ENCODE results near the gene MVP. TPM values are rescaled to one million over a fixed set of nuclear protein-coding genes. Genes with fewer than 3 reads are reported as not detected.
"Not testable (repeated sequence)": the region's sequence is repeated elsewhere in the genome, so short reads cannot be mapped to it uniquely, and the experiment has no call there.

Gene MVP
- polyA plus RNA-seq, 4 donors, result 20.0 to 24.2 (median 21.9) TPM

GRCh38 chr16:29814592-29814991, 5.7 kb upstream of the MVP start:
- no peak for DNase-seq (ENCODE audit: low read depth in 4 of 4, low spot score in 2 of 4)

- no peak for DNase-seq (ENCODE audit: low read depth in 4 of 4, low spot score in 2 of 4)
Observed at GRCh38 chr16:29815032-29815721, 5.1 kb upstream of the MVP start.

- peak; percentile 97 to 99 (median 98) for DNase-seq (ENCODE audit: low read depth in 4 of 4, low spot score in 2 of 4)
Observed at GRCh38 chr16:29815793-29816693, 4.2 kb upstream of the MVP start, which contains the start of gene PAGR1. PAGR1 (plus strand) TSS chr16:29816152; CDS start chr16:29816526, 374 bp downstream.

GRCh38 chr16:29816694-29817441, 3.4 kb upstream of the MVP start:
- DNase-seq (ENCODE audit: low read depth in 4 of 4, low spot score in 2 of 4), result peak in 1 of 4 donors; percentile 38

- DNase-seq (ENCODE audit: low read depth in 4 of 4, low spot score in 2 of 4), result no peak
Observed at GRCh38 chr16:29818082-29818481, 2.2 kb upstream of the MVP start.

GRCh38 chr16:29819506-29819905, 756 bp upstream of the MVP start:
- no peak for DNase-seq (ENCODE audit: low read depth in 4 of 4, low spot score in 2 of 4)

- no peak for DNase-seq (ENCODE audit: low read depth in 4 of 4, low spot score in 2 of 4)
Observed at GRCh38 chr16:29820730-29821642, 724 bp downstream of the MVP start.

GRCh38 chr16:29821643-29822115, 1.4 kb downstream of the MVP start:
- no peak for DNase-seq (ENCODE audit: low read depth in 4 of 4, low spot score in 2 of 4)

GRCh38 chr16:29824589-29825144, 4.4 kb downstream of the MVP start:
- DNase-seq (ENCODE audit: low read depth in 4 of 4, low spot score in 2 of 4), result no peak

GRCh38 chr16:29825145-29826044, 5.1 kb downstream of the MVP start:
- no peak for DNase-seq (ENCODE audit: low read depth in 4 of 4, low spot score in 2 of 4)

GRCh38 chr16:29826342-29826695, 6.1 kb downstream of the MVP start:
- no peak for DNase-seq (ENCODE audit: low read depth in 4 of 4, low spot score in 2 of 4)

GRCh38 chr16:29830774-29831173, 10.5 kb downstream of the MVP start:
- DNase-seq (ENCODE audit: low read depth in 4 of 4, low spot score in 2 of 4), result no peak

GRCh38 chr16:29831490-29831889, 11.2 kb downstream of the MVP start:
- DNase-seq (ENCODE audit: low read depth in 4 of 4, low spot score in 2 of 4), result no peak

GRCh38 chr16:29833219-29833618, 13.0 kb downstream of the MVP start:
- DNase-seq (ENCODE audit: low read depth in 4 of 4, low spot score in 2 of 4), result not testable (repeated sequence)

- no peak for DNase-seq (ENCODE audit: low read depth in 4 of 4, low spot score in 2 of 4)
Observed at GRCh38 chr16:29834079-29834478, 13.8 kb downstream of the MVP start.

GRCh38 chr16:29835926-29836325, 15.7 kb downstream of the MVP start:
- DNase-seq (ENCODE audit: low read depth in 4 of 4, low spot score in 2 of 4), result no peak

- DNase-seq (ENCODE audit: low read depth in 4 of 4, low spot score in 2 of 4), result no peak
Observed at GRCh38 chr16:29836623-29837022, 16.4 kb downstream of the MVP start.

GRCh38 chr16:29837841-29838240, 17.6 kb downstream of the MVP start:
- DNase-seq (ENCODE audit: low read depth in 4 of 4, low spot score in 2 of 4), result no peak

- no peak for DNase-seq (ENCODE audit: low read depth in 4 of 4, low spot score in 2 of 4)
Observed at GRCh38 chr16:29839822-29840221, 19.6 kb downstream of the MVP start.

All from left renal cortex interstitium (tissue), 4 donors.